Measurements from ENCODE around the gene SELENOW.

SELENOW gene

GRCh38 chr19:47755065-47755761 lies 23.3 kb upstream of the SELENOW start:
- Histone ChIP-seq H3K56ac (ENCODE audit: low read length) (no peak overlapping the region), H2BK15ac (replicated peaks; ENCODE audit: low read depth) (no peak overlapping the region), H3K4me2 (ENCODE audit: low read length) (no peak overlapping the region), H2BK5ac (ENCODE audit: low read length) (no peak overlapping the region), H3K4me1 (ENCODE audit: control insufficient read depth, low read depth, low read length) (no peaks in the 10 kb centered on the region), H3K4ac (ENCODE audit: low read depth, low read length) (no peak overlapping the region), H4K5ac (ENCODE audit: low read length) (no peak overlapping the region), H3K79me2 (ENCODE audit: control insufficient read depth, insufficient read depth, low read length) (no peaks in the 10 kb centered on the region), H3K9ac (ENCODE audit: low read length) (no peak overlapping the region), H3K36me3 (ENCODE audit: control insufficient read depth, insufficient read depth, low read length) (peaks cover 31% of the 10 kb centered on the region), H3K27me3 (ENCODE audit: insufficient read depth, low read length, poor library complexity) (no peaks in the 10 kb centered on the region), H4K8ac (ENCODE audit: low read depth, low read length) (no peak overlapping the region), H3K23ac (ENCODE audit: low read length) (no peak overlapping the region), H2BK120ac (ENCODE audit: low read depth, low read length) (no peak overlapping the region), H3K27ac (ENCODE audit: low read depth, low read length) (no peak overlapping the region), H3K4me3 (ENCODE audit: low read length) (no peak overlapping the region), H3K18ac (ENCODE audit: low read length) (no peak overlapping the region), H2AK5ac (ENCODE audit: low read length) (no peak overlapping the region), H3K79me1 (ENCODE audit: low read length) (peaks cover under 1% of the 10 kb centered on the region)
- WGBS (ENCODE audit: extremely low coverage, insufficient coverage, low lambda C conversion rate): no CpG with 5 or more reads among the region's 36 CpGs
- DNase-seq: no peak

- Histone ChIP-seq H3K4ac (ENCODE audit: low read depth, low read length) (no peak overlapping the region), H3K56ac (ENCODE audit: low read length) (no peak overlapping the region), H3K4me3 (ENCODE audit: low read length) (no peak overlapping the region), H3K4me2 (ENCODE audit: low read length) (no peak overlapping the region), H2BK5ac (ENCODE audit: low read length) (no peak overlapping the region), H3K23ac (ENCODE audit: low read length) (no peak overlapping the region), H4K8ac (ENCODE audit: low read depth, low read length) (no peak overlapping the region), H2BK15ac (replicated peaks; ENCODE audit: low read depth) (no peak overlapping the region), H3K9ac (ENCODE audit: low read length) (no peak overlapping the region), H3K27me3 (ENCODE audit: insufficient read depth, low read length, poor library complexity) (no peaks in the 10 kb centered on the region), H3K36me3 (ENCODE audit: control insufficient read depth, insufficient read depth, low read length) (peaks cover 28% of the 10 kb centered on the region), H3K4me1 (ENCODE audit: control insufficient read depth, low read depth, low read length) (no peaks in the 10 kb centered on the region), H2AK5ac (ENCODE audit: low read length) (no peak overlapping the region), H2BK120ac (ENCODE audit: low read depth, low read length) (no peak overlapping the region), H3K79me2 (ENCODE audit: control insufficient read depth, insufficient read depth, low read length) (no peaks in the 10 kb centered on the region), H4K5ac (ENCODE audit: low read length) (no peak overlapping the region), H3K18ac (ENCODE audit: low read length) (no peak overlapping the region), H3K79me1 (ENCODE audit: low read length) (no peaks in the 10 kb centered on the region), H3K27ac (ENCODE audit: low read depth, low read length) (no peak overlapping the region)
- DNase-seq: no peak
- WGBS (ENCODE audit: extremely low coverage, insufficient coverage, low lambda C conversion rate): no CpG with 5 or more reads among the region's 28 CpGs
Measured at GRCh38 chr19:47755762-47756626, 22.5 kb upstream of the SELENOW start.

GRCh38 chr19:47756627-47756929 lies 21.9 kb upstream of the SELENOW start:
- DNase-seq: no peak
- no peak overlapping the region for H3K56ac ChIP-seq (ENCODE audit: low read length)
- no peak overlapping the region for H3K18ac ChIP-seq (ENCODE audit: low read length)
- H2BK120ac ChIP-seq (ENCODE audit: low read depth, low read length): no peak overlapping the region
- no peaks in the 10 kb centered on the region for H3K4me1 ChIP-seq (ENCODE audit: control insufficient read depth, low read depth, low read length)
- H3K9ac ChIP-seq (ENCODE audit: low read length): no peak overlapping the region
- no peak overlapping the region for H3K4me3 ChIP-seq (ENCODE audit: low read length)
- no peak overlapping the region for H4K8ac ChIP-seq (ENCODE audit: low read depth, low read length)
- no CpG with 5 or more reads among the region's 12 CpGs for WGBS (ENCODE audit: extremely low coverage, insufficient coverage, low lambda C conversion rate)
- H2BK5ac ChIP-seq (ENCODE audit: low read length): no peak overlapping the region
- H3K79me1 ChIP-seq (ENCODE audit: low read length): no peaks in the 10 kb centered on the region
- peaks cover 28% of the 10 kb centered on the region for H3K36me3 ChIP-seq (ENCODE audit: control insufficient read depth, insufficient read depth, low read length)
- no peak overlapping the region for H3K23ac ChIP-seq (ENCODE audit: low read length)
- no peaks in the 10 kb centered on the region for H3K27me3 ChIP-seq (ENCODE audit: insufficient read depth, low read length, poor library complexity)
- no peak overlapping the region for H3K4me2 ChIP-seq (ENCODE audit: low read length)
- H2AK5ac ChIP-seq (ENCODE audit: low read length): no peak overlapping the region
- no peak overlapping the region for H2BK15ac ChIP-seq (replicated peaks; ENCODE audit: low read depth)
- H4K5ac ChIP-seq (ENCODE audit: low read length): no peak overlapping the region
- H3K79me2 ChIP-seq (ENCODE audit: control insufficient read depth, insufficient read depth, low read length): no peaks in the 10 kb centered on the region
- H3K27ac ChIP-seq (ENCODE audit: low read depth, low read length): no peak overlapping the region
- no peak overlapping the region for H3K4ac ChIP-seq (ENCODE audit: low read depth, low read length)

- H3K56ac ChIP-seq (ENCODE audit: low read length): no peak overlapping the region
- no peak overlapping the region for H4K8ac ChIP-seq (ENCODE audit: low read depth, low read length)
- no peaks in the 10 kb centered on the region for H3K27me3 ChIP-seq (ENCODE audit: insufficient read depth, low read length, poor library complexity)
- no peak overlapping the region for H3K18ac ChIP-seq (ENCODE audit: low read length)
- no peaks in the 10 kb centered on the region for H3K79me2 ChIP-seq (ENCODE audit: control insufficient read depth, insufficient read depth, low read length)
- DNase-seq: no peak
- no peak overlapping the region for H3K23ac ChIP-seq (ENCODE audit: low read length)
- no peak overlapping the region for H3K4ac ChIP-seq (ENCODE audit: low read depth, low read length)
- WGBS (ENCODE audit: extremely low coverage, insufficient coverage, low lambda C conversion rate): no CpG with 5 or more reads among the region's 22 CpGs
- no peak overlapping the region for H2BK120ac ChIP-seq (ENCODE audit: low read depth, low read length)
- no peak overlapping the region for H4K5ac ChIP-seq (ENCODE audit: low read length)
- no peaks in the 10 kb centered on the region for H3K79me1 ChIP-seq (ENCODE audit: low read length)
- H3K36me3 ChIP-seq (ENCODE audit: control insufficient read depth, insufficient read depth, low read length): peaks cover 27% of the 10 kb centered on the region
- H3K27ac ChIP-seq (ENCODE audit: low read depth, low read length): no peak overlapping the region
- H3K4me2 ChIP-seq (ENCODE audit: low read length): no peak overlapping the region
- H2BK5ac ChIP-seq (ENCODE audit: low read length): no peak overlapping the region
- H3K4me1 ChIP-seq (ENCODE audit: control insufficient read depth, low read depth, low read length): no peaks in the 10 kb centered on the region
- H2AK5ac ChIP-seq (ENCODE audit: low read length): no peak overlapping the region
- H2BK15ac ChIP-seq (replicated peaks; ENCODE audit: low read depth): no peak overlapping the region
- no peak overlapping the region for H3K9ac ChIP-seq (ENCODE audit: low read length)
- no peak overlapping the region for H3K4me3 ChIP-seq (ENCODE audit: low read length)
Measured at GRCh38 chr19:47756953-47757608, 21.4 kb upstream of the SELENOW start.

GRCh38 chr19:47757617-47758442 lies 20.7 kb upstream of the SELENOW start:
- Histone ChIP-seq H3K27ac (ENCODE audit: low read depth, low read length) (no peak overlapping the region), H3K36me3 (ENCODE audit: control insufficient read depth, insufficient read depth, low read length) (peaks cover 21% of the 10 kb centered on the region), H4K5ac (ENCODE audit: low read length) (no peak overlapping the region), H3K23ac (ENCODE audit: low read length) (no peak overlapping the region), H2AK5ac (ENCODE audit: low read length) (no peak overlapping the region), H3K4ac (ENCODE audit: low read depth, low read length) (no peak overlapping the region), H3K18ac (ENCODE audit: low read length) (no peak overlapping the region), H3K27me3 (ENCODE audit: insufficient read depth, low read length, poor library complexity) (no peaks in the 10 kb centered on the region), H3K79me2 (ENCODE audit: control insufficient read depth, insufficient read depth, low read length) (no peaks in the 10 kb centered on the region), H3K79me1 (ENCODE audit: low read length) (no peaks in the 10 kb centered on the region), H3K4me1 (ENCODE audit: control insufficient read depth, low read depth, low read length) (no peaks in the 10 kb centered on the region), H3K4me2 (ENCODE audit: low read length) (no peak overlapping the region), H3K4me3 (ENCODE audit: low read length) (no peak overlapping the region), H3K9ac (ENCODE audit: low read length) (no peak overlapping the region), H3K56ac (ENCODE audit: low read length) (no peak overlapping the region), H4K8ac (ENCODE audit: low read depth, low read length) (no peak overlapping the region), H2BK5ac (ENCODE audit: low read length) (no peak overlapping the region), H2BK120ac (ENCODE audit: low read depth, low read length) (no peak overlapping the region), H2BK15ac (replicated peaks; ENCODE audit: low read depth) (no peak overlapping the region)
- DNase-seq: no peak
- WGBS (ENCODE audit: extremely low coverage, insufficient coverage, low lambda C conversion rate): no CpG with 5 or more reads among the region's 14 CpGs

Data from mesendoderm (in vitro differentiated cells).